ENCODE results near the gene EBNA1BP2. TPM values are rescaled to one million over a fixed set of nuclear protein-coding genes. Genes with fewer than 3 reads are reported as not detected.

Gene EBNA1BP2
- total and polyA plus RNA-seq, 2 of the 13 experiments (the other 11 are each of a cell fraction or from before 2014, with no cell fraction given): 27.1 to 102 TPM

- TF ChIP-seq, protein P1, sequence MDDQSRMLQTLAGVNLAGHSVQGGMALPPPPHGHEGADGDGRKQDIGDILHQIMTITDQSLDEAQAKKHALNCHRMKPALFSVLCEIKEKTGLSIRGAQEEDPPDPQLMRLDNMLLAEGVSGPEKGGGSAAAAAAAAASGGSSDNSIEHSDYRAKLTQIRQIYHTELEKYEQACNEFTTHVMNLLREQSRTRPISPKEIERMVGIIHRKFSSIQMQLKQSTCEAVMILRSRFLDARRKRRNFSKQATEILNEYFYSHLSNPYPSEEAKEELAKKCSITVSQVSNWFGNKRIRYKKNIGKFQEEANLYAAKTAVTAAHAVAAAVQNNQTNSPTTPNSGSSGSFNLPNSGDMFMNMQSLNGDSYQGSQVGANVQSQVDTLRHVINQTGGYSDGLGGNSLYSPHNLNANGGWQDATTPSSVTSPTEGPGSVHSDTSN (CRISPR knock-in tag; IDR thresholded peaks at IDR 0.05; ENCODE audit: borderline replicate concordance): no peak
- TF ChIP-seq SMARCE1 (IDR thresholded peaks at IDR 0.05; ENCODE audit: borderline replicate concordance) (no peak), POLR2A (IDR thresholded peaks at IDR 0.05; ENCODE audit: insufficient read depth in 1 of 2, low read depth in 2 of 2, low read length in 2 of 2) (peak; percentile 79 to 91), GLMP (CRISPR knock-in tag; IDR thresholded peaks at IDR 0.05; ENCODE audit: borderline replicate concordance) (no peak), MTERF4 (CRISPR knock-in tag; IDR thresholded peaks at IDR 0.05) (0 out of 2 replicates have a peak, but pooled peaks have one; percentile 20), ATM (IDR thresholded peaks at IDR 0.05; ENCODE audit: borderline replicate concordance) (no peak), ZNF121 (CRISPR knock-in tag; IDR thresholded peaks at IDR 0.05) (no peak), SP5 (CRISPR knock-in tag; IDR thresholded peaks at IDR 0.05; ENCODE audit: borderline replicate concordance, low read depth) (peak; percentile 43; the same call in 1 of the 2 replicates), FOXA3 (CRISPR knock-in tag; IDR thresholded peaks at IDR 0.05) (no peak), ATAD3A (CRISPR knock-in tag; IDR thresholded peaks at IDR 0.05) (no peak), ZNF567 (CRISPR knock-in tag; IDR thresholded peaks at IDR 0.05; ENCODE audit: borderline replicate concordance) (no peak), TCF12 (IDR thresholded peaks at IDR 0.05) (no peak), TCF12 (CRISPR knock-in tag; IDR thresholded peaks at IDR 0.05) (no peak), RARA (CRISPR knock-in tag; IDR thresholded peaks at IDR 0.05) (no peak), ZNF354B (CRISPR knock-in tag; IDR thresholded peaks at IDR 0.05) (no peak), ZNF713 (CRISPR knock-in tag; IDR thresholded peaks at IDR 0.05) (no peak), ZNF563 (CRISPR knock-in tag; IDR thresholded peaks at IDR 0.05) (no peak), ZEB1 (IDR thresholded peaks at IDR 0.05; ENCODE audit: insufficient replicate concordance, low read depth) (no peak), MTF1 (CRISPR knock-in tag; IDR thresholded peaks at IDR 0.05) (no peak), ONECUT2 (CRISPR knock-in tag; IDR thresholded peaks at IDR 0.05) (0 out of 2 replicates have a peak, but pooled peaks have one; percentile 41)
- TF ChIP-seq, protein P2, sequence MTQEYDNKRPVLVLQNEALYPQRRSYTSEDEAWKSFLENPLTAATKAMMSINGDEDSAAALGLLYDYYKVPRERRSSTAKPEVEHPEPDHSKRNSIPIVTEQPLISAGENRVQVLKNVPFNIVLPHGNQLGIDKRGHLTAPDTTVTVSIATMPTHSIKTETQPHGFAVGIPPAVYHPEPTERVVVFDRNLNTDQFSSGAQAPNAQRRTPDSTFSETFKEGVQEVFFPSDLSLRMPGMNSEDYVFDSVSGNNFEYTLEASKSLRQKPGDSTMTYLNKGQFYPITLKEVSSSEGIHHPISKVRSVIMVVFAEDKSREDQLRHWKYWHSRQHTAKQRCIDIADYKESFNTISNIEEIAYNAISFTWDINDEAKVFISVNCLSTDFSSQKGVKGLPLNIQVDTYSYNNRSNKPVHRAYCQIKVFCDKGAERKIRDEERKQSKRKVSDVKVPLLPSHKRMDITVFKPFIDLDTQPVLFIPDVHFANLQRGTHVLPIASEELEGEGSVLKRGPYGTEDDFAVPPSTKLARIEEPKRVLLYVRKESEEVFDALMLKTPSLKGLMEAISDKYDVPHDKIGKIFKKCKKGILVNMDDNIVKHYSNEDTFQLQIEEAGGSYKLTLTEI (CRISPR knock-in tag; conservative IDR thresholded peaks at IDR 0.05): no peak
- TF ChIP-seq, protein P3, sequence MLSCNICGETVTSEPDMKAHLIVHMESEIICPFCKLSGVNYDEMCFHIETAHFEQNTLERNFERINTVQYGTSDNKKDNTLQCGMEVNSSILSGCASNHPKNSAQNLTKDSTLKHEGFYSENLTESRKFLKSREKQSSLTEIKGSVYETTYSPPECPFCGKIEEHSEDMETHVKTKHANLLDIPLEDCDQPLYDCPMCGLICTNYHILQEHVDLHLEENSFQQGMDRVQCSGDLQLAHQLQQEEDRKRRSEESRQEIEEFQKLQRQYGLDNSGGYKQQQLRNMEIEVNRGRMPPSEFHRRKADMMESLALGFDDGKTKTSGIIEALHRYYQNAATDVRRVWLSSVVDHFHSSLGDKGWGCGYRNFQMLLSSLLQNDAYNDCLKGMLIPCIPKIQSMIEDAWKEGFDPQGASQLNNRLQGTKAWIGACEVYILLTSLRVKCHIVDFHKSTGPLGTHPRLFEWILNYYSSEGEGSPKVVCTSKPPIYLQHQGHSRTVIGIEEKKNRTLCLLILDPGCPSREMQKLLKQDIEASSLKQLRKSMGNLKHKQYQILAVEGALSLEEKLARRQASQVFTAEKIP (CRISPR knock-in tag; IDR thresholded peaks at IDR 0.05; ENCODE audit: borderline replicate concordance): no peak
Observed at GRCh38 chr1:43171876-43172526, at the start of gene EBNA1BP2, which contains the start of gene CFAP57 (continued).
